HCT116 (cell line): ENCODE data around the gene DLG2. TPM values are rescaled to one million over a fixed set of nuclear protein-coding genes. Genes with fewer than 3 reads are reported as not detected.

Experiments
- ATAC-seq: fragments of 200-7000 bp; cut with Tn5 transposase; 2 replicates; pipeline ENCODE4 v1.9.1; 2020; ENCODE audit warnings: mild to moderate bottlenecking, moderate library complexity
- BruUV-seq: library from RNA; stranded (reverse); fragments of 400-500 nt; replicated peaks from 2 replicates; lab custom pipeline; 2021; lab: Mats Ljungman, UMichigan
- CTCF ChIA-PET: fragments of 300-600 bp; sonication (Branson Sonifier 250); formaldehyde crosslinking; loops from one replicate; lab custom pipeline; 2021; ENCODE audit warnings: antibody characterized with exemption; lab: Charles Lee
- POLR2A ChIA-PET: fragments of 300-600, 350-600 bp; sonication (Branson Sonifier 250); formaldehyde crosslinking; loops from one replicate; lab custom pipeline; 2021; ENCODE audit warnings: antibody characterized with exemption; lab: Charles Lee
- RAD21 ChIA-PET, 2 experiments: fragments of 300-600 bp; sonication (Branson Sonifier 250); formaldehyde crosslinking; loops; one replicate each; lab custom pipeline; 2023; ENCODE audit warnings: low total read pairs in 2 of 2; ENCODE audit not compliant: uncharacterized antibody in 2 of 2, unreplicated experiment in 2 of 2, low non-redundant PET in 1 of 2; lab: Charles Lee
- DNase-seq: peaks from one replicate; pipeline ENCODE4 v3.0.0-alpha.2; 2010; ENCODE audit warnings: low read depth, low spot score
- H2AFZ ChIP-seq: fragments of 200-600 bp; shearing (Covaris generic), sonication (generic); 2 replicates; pipeline ENCODE4 v1.6.1; 2017; ENCODE audit warnings: low read depth, mixed run types, mixed read lengths, antibody characterized with exemption, low read length; ENCODE audit not compliant: poor library complexity, severe bottlenecking
- H3K27ac ChIP-seq: 2 replicates; pipeline ENCODE4 v1.5.1; 2012; ENCODE audit warnings: low read depth, low read length
- H3K27me3 ChIP-seq: fragments of 200-600 bp; sonication (generic); 2 replicates; pipeline ENCODE4 v1.6.1; 2016; ENCODE audit warnings: mixed run types, low read length, mixed read lengths; ENCODE audit not compliant: insufficient read depth
- H3K36me3 ChIP-seq, 2 experiments: fragments of 200-500 bp in 1 of 2; fragments of 200-600 bp in 1 of 2; sonication (Bioruptor generic) in 1 of 2; sonication (generic) in 1 of 2; 2 replicates each; pipeline versions ENCODE4 v1.5.1 to v1.6.1; 2014 to 2016; ENCODE audit warnings: low read length in 2 of 2, inconsistent platforms in 1 of 2, mixed read lengths in 1 of 2, mixed run types in 1 of 2; ENCODE audit not compliant: insufficient read depth in 2 of 2, control insufficient read depth in 1 of 2
- H3K4me1 ChIP-seq, 2 experiments: fragments of 200-600 bp in 1 of 2; sonication (generic) in 1 of 2; 2 replicates each; pipeline versions ENCODE4 v1.5.1 to v1.6.1; 2012 to 2017; ENCODE audit warnings: low read length in 2 of 2, inconsistent platforms in 1 of 2, mild to moderate bottlenecking in 1 of 2, mixed read lengths in 1 of 2, mixed run types in 1 of 2, moderate library complexity in 1 of 2; ENCODE audit not compliant: insufficient read depth in 2 of 2, control insufficient read depth in 1 of 2
- H3K4me2 ChIP-seq: fragments of 200-600 bp; sonication (generic); 2 replicates; pipeline ENCODE4 v1.6.1; 2017; ENCODE audit warnings: mixed run types, low read length, mixed read lengths
- H3K4me3 ChIP-seq, 2 experiments: fragments of 200-600 bp in 1 of 2; sonication (generic) in 1 of 2; replicated peaks in 1 of 2; 2 replicates each; pipeline ENCODE4 v1.5.1; 2011 to 2016; ENCODE audit warnings: low read length in 2 of 2, control low read depth in 1 of 2, low read depth in 1 of 2, mild to moderate bottlenecking in 1 of 2, mixed read lengths in 1 of 2, mixed run types in 1 of 2
- H3K79me2 ChIP-seq: fragments of 200-600 bp; sonication (generic); 2 replicates; pipeline ENCODE4 v1.6.1; 2017; ENCODE audit warnings: mild to moderate bottlenecking, mixed run types, low read length, moderate library complexity, mixed read lengths; ENCODE audit not compliant: insufficient read depth
- H3K9ac ChIP-seq: fragments of 200-600 bp; sonication (generic); 2 replicates; pipeline ENCODE4 v1.6.1; 2016; ENCODE audit warnings: low read length, mixed read lengths
- H3K9me2 ChIP-seq: fragments of 200-600 bp; sonication (generic), shearing (Covaris generic); 2 replicates; pipeline ENCODE4 v1.6.1; 2017; ENCODE audit warnings: mixed run types, mild to moderate bottlenecking, moderate library complexity; ENCODE audit not compliant: insufficient read depth
- H3K9me3 ChIP-seq, 2 experiments: fragments of 200-500 bp in 1 of 2; fragments of 200-600 bp in 1 of 2; sonication (Bioruptor generic) in 1 of 2; sonication (generic) in 1 of 2; 2 replicates each; pipeline ENCODE4 v1.6.1; 2014 to 2017; ENCODE audit warnings: low read length in 2 of 2, mixed read lengths in 2 of 2, inconsistent platforms in 1 of 2, low read depth in 1 of 2, mild to moderate bottlenecking in 1 of 2, mixed run types in 1 of 2, moderate library complexity in 1 of 2; ENCODE audit not compliant: control insufficient read depth in 1 of 2, insufficient read depth in 1 of 2
- H4K20me1 ChIP-seq: fragments of 200-600 bp; sonication (generic), shearing (Covaris generic); 2 replicates; pipeline ENCODE4 v1.6.1; 2017; ENCODE audit warnings: mixed run types, mild to moderate bottlenecking, moderate library complexity; ENCODE audit not compliant: insufficient read depth
- CEBPB ChIP-seq: IDR thresholded peaks from 2 replicates; pipeline ENCODE4 v1.6.1; 2012; ENCODE audit warnings: low read depth
- REST ChIP-seq: IDR thresholded peaks from 2 replicates; pipeline ENCODE4 v1.6.1; 2012; ENCODE audit warnings: low read depth
- ZNF274 ChIP-seq: fragments of 200-500 bp; sonication (Bioruptor generic); IDR thresholded peaks from 2 replicates; pipeline ENCODE4 v1.6.1; 2014; ENCODE audit warnings: mild to moderate bottlenecking, low read depth, low read length, inconsistent platforms
- intact Hi-C: fragments of 100-400 bp; cut with micrococcal nuclease; formaldehyde crosslinking; loops from 2 replicates; pipeline ENCODE4 v1.10.0; 2022
- total RNA-seq: library from RNA; stranded (reverse); gene quantifications from one replicate; pipeline ENCODE4 v1.2.1, GENCODE V29; 2021; ENCODE audit not compliant: unreplicated experiment
- TF ChIP-seq, protein P1 (sequence below), 3 experiments: fragments of 200-600 bp in 1 of 3; sonication (generic) in 1 of 3; IDR thresholded peaks in 2 of 3; conservative IDR thresholded peaks in 1 of 3; 2 replicates each; pipeline ENCODE4 v1.5.1; 2012 to 2017; ENCODE audit warnings: low read depth in 2 of 3, low read length in 2 of 3, antibody characterized with exemption in 1 of 3, borderline replicate concordance in 1 of 3, control low read depth in 1 of 3, mild to moderate bottlenecking in 1 of 3, mixed read lengths in 1 of 3, mixed run types in 1 of 3, moderate library complexity in 1 of 3; ENCODE audit not compliant: insufficient read depth in 1 of 3

The DLG2 gene
- total RNA-seq, 1 experiment from 2014 or later: 2.4 TPM

GRCh38 chr11:83542861-83543260, 2084.3 kb downstream of the DLG2 start:
- POLR2A ChIA-PET: no interaction called here
- intact Hi-C loops: no loop called here
- H2AFZ ChIP-seq: no peak overlapping the region
- H3K36me3 ChIP-seq: no peaks in the 10 kb centered on the region
- H3K9me3 ChIP-seq: no peaks in the 10 kb centered on the region
- no peaks in the 10 kb centered on the region for H3K4me1 ChIP-seq
- DNase-seq (no peak), ATAC-seq (no peak)
- H3K79me2 ChIP-seq: no peaks in the 10 kb centered on the region
- H4K20me1 ChIP-seq: no peaks in the 10 kb centered on the region
- no peak for TF ChIP-seq ZNF274
- no peak for TF ChIP-seq REST
- TF ChIP-seq, protein P1, sequence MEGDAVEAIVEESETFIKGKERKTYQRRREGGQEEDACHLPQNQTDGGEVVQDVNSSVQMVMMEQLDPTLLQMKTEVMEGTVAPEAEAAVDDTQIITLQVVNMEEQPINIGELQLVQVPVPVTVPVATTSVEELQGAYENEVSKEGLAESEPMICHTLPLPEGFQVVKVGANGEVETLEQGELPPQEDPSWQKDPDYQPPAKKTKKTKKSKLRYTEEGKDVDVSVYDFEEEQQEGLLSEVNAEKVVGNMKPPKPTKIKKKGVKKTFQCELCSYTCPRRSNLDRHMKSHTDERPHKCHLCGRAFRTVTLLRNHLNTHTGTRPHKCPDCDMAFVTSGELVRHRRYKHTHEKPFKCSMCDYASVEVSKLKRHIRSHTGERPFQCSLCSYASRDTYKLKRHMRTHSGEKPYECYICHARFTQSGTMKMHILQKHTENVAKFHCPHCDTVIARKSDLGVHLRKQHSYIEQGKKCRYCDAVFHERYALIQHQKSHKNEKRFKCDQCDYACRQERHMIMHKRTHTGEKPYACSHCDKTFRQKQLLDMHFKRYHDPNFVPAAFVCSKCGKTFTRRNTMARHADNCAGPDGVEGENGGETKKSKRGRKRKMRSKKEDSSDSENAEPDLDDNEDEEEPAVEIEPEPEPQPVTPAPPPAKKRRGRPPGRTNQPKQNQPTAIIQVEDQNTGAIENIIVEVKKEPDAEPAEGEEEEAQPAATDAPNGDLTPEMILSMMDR (IDR thresholded peaks at IDR 0.05 in 2 of 3, conservative IDR thresholded peaks at IDR 0.05 in 1 of 3; ENCODE audit: borderline replicate concordance in 1 of 3, insufficient read depth in 1 of 3, low read depth in 2 of 3, low read length in 2 of 3): no peak
- TF ChIP-seq CEBPB: no peak
- RAD21 ChIA-PET: no interaction called here
- no peak overlapping the region for H3K4me2 ChIP-seq
- H3K27me3 ChIP-seq: peaks cover 47% of the 10 kb centered on the region
- no peak overlapping the region for H3K27ac ChIP-seq
- no peak overlapping the region for H3K4me3 ChIP-seq
- no TSS peak for BruUV-seq
- H3K9ac ChIP-seq: no peak overlapping the region
- CTCF ChIA-PET: no interaction called here
- H3K9me2 ChIP-seq: no peaks in the 10 kb centered on the region
